Measurements from ENCODE around the gene PRDM1.
A peak's percentile ranks its signal among the peaks of the same experiment; 100 is the strongest.
"Not testable (repeated sequence)": the region's sequence is repeated elsewhere in the genome, so short reads cannot be mapped to it uniquely, and the experiment has no call there.

Gene PRDM1

DNA sequence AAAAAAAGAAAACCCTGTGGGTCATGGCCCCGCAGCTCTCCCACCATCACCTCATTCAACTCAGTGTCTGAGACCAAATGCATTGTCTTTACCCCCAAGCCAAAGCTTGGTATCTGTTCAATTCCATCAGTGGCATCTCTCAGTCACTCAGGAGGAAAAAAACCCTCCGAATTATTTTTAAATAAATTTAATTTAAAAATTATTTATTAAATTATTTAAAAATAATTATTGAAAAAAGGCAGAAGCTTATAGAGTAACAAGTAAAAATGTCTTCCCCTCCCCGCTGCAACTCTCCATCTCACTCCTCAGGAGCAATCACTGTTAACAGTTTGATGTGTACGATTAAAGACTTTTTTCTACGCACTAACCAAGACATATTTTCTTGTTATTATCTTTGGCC is 50.7 kb downstream of the PRDM1 start:
- DNase-seq (ENCODE audit: low read depth): no peak

DNA sequence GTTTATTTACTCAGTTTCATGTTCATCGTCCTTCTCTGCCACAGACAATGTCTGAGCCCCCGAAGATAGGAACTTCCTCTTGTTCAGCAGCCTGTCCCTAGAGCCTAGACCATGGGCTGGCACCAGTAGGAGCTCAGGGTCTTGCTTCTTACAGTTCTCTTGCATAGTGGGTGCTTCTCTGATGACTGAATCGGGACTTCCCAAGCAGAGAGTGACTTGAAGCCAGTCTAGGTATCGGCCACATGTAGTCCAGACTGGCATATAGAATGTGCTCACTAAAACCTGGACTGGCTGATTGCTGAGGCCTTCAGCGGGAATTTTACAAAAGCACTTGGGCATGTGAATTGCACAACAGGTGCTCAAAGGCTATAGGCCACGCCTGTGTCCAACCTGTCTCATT is 52.0 kb downstream of the PRDM1 start:
- DNase-seq (ENCODE audit: low read depth): no peak

DNA sequence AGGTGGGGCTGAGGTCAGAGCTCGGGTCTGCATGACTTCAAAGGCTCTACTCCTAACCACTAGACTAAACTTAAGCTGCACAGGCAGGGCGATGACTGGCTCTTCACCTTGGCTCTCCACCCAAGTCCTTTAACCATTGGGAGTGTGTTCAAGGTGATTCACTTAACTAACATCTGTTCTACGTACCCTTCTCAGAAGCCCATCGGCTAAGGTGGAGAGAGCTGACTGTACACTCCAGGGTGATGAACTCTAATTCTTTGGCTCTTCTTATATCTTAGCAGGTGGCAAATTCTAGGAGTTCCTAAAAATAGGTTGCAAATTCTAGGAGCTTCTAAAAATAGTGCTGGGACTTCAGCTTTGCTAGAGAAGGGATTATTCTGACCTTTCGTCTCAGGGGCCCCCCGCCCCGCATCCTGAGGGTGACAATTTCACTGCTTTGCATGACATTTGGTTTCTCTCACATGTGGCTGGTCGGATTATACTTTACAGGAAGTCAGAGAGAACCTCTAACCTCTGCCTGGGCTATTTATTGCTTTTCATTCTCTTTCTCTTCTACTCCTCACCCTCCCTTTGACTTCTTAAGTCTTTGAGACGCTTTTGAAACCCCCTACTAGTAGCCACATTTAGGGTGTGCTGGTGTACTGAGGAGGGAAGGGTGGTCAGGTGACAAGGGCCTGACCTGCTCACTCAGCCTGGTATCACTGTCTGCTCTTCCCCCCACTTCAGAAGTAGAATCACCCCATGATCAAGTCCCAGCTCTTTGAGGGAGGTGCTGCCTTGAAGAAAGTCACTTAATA is 55.5 kb downstream of the PRDM1 start:
- no peak for DNase-seq (ENCODE audit: low read depth)

DNA sequence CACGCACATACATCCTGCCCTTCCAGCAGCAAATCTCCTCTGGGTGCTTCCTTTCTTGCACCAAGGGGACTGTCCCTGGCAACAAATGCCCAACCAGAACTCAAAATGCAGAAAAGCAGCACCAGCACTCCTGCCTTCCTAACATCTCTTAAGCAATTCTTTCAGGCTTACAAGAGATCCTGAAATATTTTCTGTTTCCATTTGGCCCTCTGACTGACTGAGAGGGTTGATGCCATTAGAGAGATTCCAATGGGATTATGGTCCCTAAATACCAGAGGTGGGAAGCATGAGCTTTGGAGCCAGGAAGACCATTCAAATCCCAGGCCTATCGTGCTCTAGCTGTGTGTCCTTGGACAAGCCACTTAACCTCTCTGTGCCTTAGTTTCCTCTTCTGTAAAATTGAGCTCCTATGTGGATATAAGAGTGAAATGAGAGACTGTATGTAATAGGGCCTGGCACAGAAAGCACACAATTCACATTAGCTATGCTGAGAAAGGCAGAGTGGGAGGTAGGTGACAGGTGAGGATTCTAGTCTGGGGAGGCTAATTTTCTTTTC is 56.8 kb downstream of the PRDM1 start:
- no peak for DNase-seq (ENCODE audit: low read depth)

DNA sequence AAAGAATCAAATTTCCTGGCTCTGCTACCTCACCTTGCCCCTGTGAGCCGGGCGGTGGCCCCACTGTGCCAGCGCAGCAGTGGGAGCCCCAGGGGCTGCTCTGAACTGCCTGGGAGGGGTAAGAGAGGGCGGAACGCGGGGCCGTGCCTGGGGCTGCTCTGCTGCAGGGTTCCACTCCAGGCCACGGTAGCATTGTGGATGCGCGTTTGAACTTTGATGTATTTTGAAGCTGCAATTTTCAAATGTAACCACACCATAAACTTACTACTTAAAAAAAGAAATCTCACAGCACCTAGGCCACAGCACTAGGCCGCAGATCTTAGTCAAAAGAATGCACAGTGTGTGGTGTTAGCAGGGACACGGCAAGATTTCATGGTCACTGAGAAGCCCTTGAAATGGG is 57.5 kb downstream of the PRDM1 start:
- DNase-seq (ENCODE audit: low read depth): no peak

DNA sequence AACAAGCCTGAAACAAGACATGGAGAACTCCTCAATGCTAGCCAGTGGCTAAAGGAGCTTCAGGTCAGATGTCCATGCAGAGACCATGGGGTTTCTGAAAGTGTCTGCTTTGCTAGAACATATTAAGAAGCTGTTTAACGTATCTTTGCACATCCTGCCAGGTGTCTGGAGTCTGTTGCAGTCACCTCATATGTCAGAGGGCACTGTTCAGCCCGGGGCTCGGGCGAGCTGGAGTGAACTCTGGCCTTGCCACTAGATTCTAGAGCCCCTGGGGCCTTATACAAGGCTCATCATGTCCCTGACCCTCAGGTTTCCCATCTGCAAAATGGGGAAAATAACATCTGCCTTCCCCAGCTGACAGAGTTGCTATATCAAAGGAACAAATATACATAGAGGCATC is 59.0 kb downstream of the PRDM1 start:
- no peak for DNase-seq (ENCODE audit: low read depth)

DNA sequence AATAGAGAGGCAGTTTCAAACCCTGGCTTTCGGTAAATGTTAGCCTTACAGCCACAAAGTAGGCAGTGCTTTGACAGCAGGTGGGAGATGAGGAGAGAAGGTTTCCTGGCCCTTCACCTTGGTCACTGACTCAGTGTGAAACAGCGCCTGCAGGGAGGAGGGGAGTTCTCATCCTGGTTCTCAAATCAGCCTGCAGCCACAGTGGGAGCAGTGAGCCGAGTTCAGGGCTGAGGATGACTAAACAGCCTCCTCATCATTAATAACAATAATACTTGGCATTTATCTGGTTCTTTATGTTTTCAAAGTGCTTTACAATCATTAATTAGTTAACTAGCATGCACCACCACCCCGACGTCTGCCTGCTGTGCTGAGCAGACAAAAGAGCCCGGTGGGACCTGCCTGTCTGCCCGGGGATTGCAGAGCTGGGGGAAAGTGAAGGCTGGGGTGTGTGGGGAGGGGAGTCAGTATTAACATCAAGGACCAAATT is 59.6 kb downstream of the PRDM1 start:
- DNase-seq (ENCODE audit: low read depth): peak; percentile 74

DNA sequence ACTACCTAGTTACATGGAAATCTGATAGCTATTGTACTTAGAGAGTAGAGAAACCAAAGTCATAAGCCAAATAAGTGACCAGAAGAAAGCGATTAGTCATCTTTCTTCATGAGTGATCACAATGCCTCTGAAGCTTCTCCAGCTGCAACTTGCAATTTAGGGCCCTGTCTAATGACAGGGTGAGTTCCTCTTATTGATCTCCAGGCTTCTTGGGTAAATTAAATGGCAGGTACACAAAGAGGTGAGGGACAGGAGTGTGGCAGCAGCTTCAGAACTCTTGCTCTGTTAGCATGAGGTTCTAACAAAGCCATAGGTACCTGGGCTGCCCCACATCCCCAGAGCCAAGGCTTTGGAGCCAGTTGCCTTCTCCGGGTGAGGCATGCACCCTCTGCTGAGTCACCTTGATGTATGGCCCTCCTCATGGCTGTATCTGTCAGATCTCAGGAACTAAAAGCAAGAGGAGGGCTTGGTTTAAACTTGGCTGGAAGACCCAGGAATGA is 60.8 kb downstream of the PRDM1 start:
- peak; percentile 51 for DNase-seq (ENCODE audit: low read depth)

DNA sequence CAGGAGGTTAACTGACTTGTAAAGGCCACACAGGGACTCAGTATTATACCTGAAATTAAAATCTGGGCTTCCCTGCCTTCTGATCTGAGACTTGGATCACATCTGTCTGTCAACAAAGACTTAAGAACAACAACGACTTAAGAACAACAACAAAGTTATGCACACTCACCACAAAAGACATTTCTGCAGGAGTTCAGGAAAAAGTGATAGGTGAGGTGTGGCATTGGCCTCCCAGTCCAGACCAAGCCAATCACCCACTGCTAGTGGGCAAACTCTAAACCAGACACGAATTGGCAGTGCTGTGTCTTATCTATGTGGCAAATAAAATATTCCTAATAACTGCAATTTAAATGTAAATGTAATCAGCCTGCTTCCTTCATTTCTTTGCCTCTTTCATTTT is 61.3 kb downstream of the PRDM1 start:
- DNase-seq (ENCODE audit: low read depth): no peak

DNA sequence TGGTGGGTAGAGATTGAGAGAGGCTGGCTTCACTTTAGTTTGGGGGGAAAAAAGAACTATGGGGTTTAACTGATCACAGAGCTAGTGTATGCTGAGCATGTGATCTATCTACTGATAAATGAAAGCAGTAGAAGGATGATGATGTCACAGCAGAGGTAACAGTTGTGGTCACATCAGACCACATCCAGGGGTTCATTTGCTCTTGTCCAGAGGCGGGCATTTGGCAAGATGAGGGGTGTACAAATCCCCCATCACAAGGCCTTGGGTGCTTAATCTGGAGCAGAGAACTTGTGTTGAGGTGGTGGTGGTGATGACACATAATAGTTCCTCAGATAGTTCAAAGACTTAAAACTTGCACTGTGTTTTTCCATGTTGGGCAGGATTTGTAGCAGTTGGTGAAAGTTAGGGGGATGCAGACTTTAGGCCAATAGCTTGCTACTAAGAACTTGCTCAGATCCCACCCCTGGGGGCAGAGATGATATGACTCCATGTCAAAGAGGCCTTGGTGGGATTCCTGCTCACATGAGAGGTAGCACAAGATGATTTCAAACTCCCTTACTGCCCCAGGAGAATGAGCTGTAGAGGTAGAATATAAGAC is 63.4 kb downstream of the PRDM1 start:
- DNase-seq (ENCODE audit: low read depth): no peak

DNA sequence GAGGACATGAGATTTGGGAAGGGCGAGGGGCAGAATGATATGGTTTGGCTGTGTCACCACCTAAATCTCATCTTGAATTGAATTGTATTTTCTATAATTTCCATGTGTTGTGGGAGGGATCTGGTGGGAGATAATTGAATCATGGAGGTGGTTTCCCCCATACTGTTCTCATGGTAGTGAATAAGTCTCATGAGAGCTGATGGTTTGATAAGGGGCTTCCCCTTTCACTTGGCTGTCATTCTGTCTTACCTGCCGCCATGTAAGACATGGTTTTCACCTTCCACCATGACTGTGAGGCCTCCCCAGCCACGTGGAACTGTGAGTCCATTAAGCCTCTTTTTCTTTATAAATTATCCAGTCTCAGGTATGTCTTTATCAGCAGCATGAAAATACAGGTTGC is 66.3 kb downstream of the PRDM1 start:
- DNase-seq (ENCODE audit: low read depth): not testable (repeated sequence)

DNA sequence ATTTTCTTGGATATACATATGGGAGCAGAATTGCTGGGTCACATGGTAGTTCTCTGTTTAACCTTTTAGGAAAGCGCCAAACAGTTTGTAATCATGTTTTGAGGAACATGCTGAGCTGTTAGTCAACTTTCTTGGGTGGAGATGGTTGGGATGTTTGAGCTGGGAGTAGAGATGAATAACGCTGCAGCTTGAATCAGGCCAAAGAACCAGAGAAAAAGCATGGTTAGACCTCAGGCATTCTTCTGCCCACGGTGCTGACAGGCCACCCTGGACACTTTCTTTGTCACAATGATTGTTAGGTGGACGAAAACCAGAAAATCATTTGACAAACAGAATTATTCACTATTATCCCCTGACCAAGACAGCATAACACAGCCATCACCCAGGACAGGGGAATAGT is 66.8 kb downstream of the PRDM1 start:
- no peak for DNase-seq (ENCODE audit: low read depth)

DNA sequence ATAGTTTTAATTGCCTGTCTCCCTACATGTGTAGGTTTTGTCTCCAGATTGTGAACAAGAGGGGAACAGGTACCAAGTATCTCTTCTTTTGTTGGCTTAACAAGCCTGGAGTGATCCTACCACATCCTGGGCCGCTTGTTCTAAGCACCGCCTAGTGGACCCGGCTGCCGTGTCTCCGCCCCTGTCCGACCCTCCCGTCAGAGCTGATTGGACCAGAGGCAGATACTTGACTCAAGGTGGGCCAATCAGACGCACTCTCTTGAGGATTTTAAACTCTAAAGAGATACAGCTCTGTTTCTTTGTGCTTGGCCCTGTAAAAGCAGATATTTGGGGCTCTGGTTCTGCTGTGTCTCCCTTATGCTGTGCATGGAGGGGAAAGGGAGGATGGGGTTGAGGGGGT is 68.2 kb downstream of the PRDM1 start:
- no peak for DNase-seq (ENCODE audit: low read depth)

DNA sequence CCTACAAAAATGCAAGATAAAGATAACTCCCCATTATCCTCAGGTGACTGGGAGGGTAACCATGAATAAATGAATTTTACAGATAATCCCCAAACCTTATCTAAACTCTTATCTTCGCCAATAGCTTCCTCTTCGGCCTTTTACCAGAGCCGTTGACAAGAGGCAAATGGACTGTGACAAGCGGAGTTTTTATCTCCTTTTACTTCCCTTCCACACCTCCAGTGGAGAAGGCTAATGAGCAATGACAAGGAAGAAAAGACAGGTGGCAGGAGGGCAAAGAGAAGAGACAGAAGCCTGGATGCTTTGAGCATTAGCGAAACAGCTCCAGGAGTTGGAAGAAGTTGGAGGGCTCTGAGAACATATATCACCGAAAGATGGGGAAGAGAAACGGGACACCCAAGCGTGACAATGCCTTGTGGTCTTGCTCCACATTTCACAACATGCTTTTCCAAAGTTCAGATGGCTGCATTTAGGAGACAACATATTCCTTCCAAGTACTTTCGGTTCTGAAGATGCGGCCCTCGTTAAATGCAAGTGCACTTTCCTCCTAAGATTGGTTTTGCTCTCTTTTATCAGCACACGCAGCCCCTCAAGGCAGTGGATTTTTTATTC is 69.2 kb downstream of the PRDM1 start:
- peak; percentile 21 for DNase-seq (ENCODE audit: low read depth)

DNA sequence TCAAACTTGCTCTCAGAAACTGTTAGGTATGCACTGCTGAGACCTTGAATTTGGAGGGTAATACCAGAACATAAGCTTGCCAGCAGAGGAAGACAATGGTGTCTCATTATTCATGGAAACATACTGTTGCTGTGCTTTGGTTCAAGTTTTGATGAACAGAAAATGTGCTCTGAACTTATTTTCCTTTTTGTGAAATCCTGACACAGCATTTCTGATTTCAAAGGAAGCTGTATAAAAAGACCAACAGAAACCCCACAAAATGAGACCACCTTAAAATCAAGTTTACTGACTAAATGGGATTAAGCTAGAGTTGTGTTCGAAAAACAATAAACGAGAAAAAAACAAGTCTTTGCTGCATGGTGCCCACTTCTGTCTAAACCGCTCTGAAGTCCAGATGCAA is 70.3 kb downstream of the PRDM1 start:
- DNase-seq (ENCODE audit: low read depth): no peak

DNA sequence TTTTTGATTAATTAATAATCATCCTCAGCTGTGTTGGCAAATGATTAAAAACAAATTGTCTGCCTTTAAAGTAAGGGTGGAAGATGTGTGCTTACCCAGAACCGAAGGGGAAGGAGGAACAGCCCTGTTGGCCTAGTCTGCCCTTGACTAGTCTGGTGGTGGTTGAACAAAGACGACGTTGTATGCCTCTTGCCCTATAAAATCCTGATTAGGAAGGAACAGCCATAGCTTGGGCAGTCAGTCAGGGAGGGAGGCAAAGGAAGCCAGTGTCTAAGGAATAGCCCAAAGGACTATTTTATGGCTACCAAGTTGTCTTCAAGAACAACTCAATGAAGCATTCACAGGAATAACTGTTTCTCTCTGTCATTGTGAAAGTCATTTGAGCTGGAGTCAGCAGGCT is 70.7 kb downstream of the PRDM1 start:
- no peak for DNase-seq (ENCODE audit: low read depth)

DNA sequence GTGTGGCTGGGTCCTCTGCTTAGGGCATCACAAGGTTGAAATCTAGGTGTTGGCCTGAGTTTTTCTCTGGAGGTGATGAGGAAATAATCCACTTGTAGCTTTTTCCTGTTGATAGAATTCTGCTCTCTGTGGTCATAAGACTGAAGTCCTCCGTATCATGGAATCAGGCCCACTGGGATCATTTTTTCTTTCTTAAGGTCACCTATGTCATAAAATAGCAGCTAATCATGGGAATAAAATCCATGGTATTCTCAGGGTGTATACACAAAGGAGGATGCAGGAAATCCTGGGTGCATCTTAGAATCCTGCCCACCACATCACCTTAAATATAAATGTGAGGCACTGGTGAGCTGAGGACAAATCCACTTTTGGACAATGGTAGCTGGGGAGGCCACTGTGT is 72.7 kb downstream of the PRDM1 start:
- peak; percentile 62 for DNase-seq (ENCODE audit: low read depth)
